SK-N-SH treated with all-trans-retinoic acid at 6 μM for 48 hours (cell line): ENCODE data around the gene UNC13B.

Experiments used
- ATAC-seq: fragments of 200-7000 bp; cut with Tn5 transposase; 3 replicates; pipeline ENCODE4 v1.9.1; 2020; ENCODE audit warnings: mild to moderate bottlenecking, moderate library complexity
- ARNTL ChIP-seq: fragments of 450-650 bp; formaldehyde crosslinking; IDR thresholded peaks from 2 replicates; pipeline ENCODE4 v1.5.0; 2020; ENCODE audit warnings: low read depth, mild to moderate bottlenecking, moderate library complexity, borderline replicate concordance
- BACH2 ChIP-seq: fragments of 250-450 bp; sonication (Bioruptor Pico); IDR thresholded peaks from 2 replicates; pipeline ENCODE4 v1.9.0; 2021; ENCODE audit warnings: mild to moderate bottlenecking, borderline replicate concordance
- CSDC2 ChIP-seq: fragments of 250-450 bp; sonication (Bioruptor Pico); IDR thresholded peaks from 2 replicates; pipeline ENCODE4 v1.5.0; 2020; ENCODE audit warnings: mild to moderate bottlenecking, moderate library complexity
- CSRNP3 ChIP-seq: fragments of 250-450 bp; sonication (Bioruptor Pico); IDR thresholded peaks from 2 replicates; pipeline ENCODE4 v1.5.1; 2021; ENCODE audit warnings: mild to moderate bottlenecking, moderate library complexity
- ESRRG ChIP-seq: fragments of 250-450 bp; sonication (Bioruptor Pico); IDR thresholded peaks from 2 replicates; pipeline ENCODE4 v1.6.1; 2021; ENCODE audit warnings: mild to moderate bottlenecking
- GLIS3 ChIP-seq: fragments of 250-450 bp; sonication (Bioruptor Pico); IDR thresholded peaks from 2 replicates; pipeline ENCODE4 v1.5.0; 2020; ENCODE audit warnings: mild to moderate bottlenecking, moderate library complexity
- OSR1 ChIP-seq: fragments of 250-450 bp; sonication (Bioruptor Pico); IDR thresholded peaks from 2 replicates; pipeline ENCODE4 v1.8.0; 2022; ENCODE audit warnings: moderate library complexity, mild to moderate bottlenecking, inconsistent platforms
- PATZ1 ChIP-seq: fragments of 250-450 bp; sonication (Bioruptor Pico); IDR thresholded peaks from 2 replicates; pipeline ENCODE4 v1.8.0; 2020; ENCODE audit warnings: mild to moderate bottlenecking, moderate library complexity, borderline replicate concordance
- POU6F1 ChIP-seq: fragments of 250-450 bp; sonication (Bioruptor Pico); IDR thresholded peaks from 2 replicates; pipeline ENCODE4 v1.8.0; 2021; ENCODE audit warnings: low read depth, mild to moderate bottlenecking, moderate library complexity, borderline replicate concordance
- PPARA ChIP-seq: fragments of 250-450 bp; sonication (Bioruptor Pico); IDR thresholded peaks from 2 replicates; pipeline ENCODE4 v1.5.0; 2020; ENCODE audit warnings: mild to moderate bottlenecking, borderline replicate concordance
- RARB ChIP-seq: fragments of 250-450 bp; sonication (Bioruptor Pico); IDR thresholded peaks from 2 replicates; pipeline ENCODE4 v1.8.0; 2021; ENCODE audit warnings: mild to moderate bottlenecking, moderate library complexity
- SNAI2 ChIP-seq: fragments of 250-450 bp; sonication (Bioruptor Pico); IDR thresholded peaks from 2 replicates; pipeline ENCODE4 v1.5.0; 2020; ENCODE audit warnings: mild to moderate bottlenecking, moderate library complexity
- TCF4 ChIP-seq: fragments of 250-450 bp; sonication (Bioruptor Pico); IDR thresholded peaks from 2 replicates; pipeline ENCODE4 v1.8.0; 2021; ENCODE audit warnings: mild to moderate bottlenecking, moderate library complexity, borderline replicate concordance
- TOX ChIP-seq: fragments of 250-450 bp; sonication (Bioruptor Pico); IDR thresholded peaks from 2 replicates; pipeline ENCODE4 v1.8.0; 2021; ENCODE audit warnings: mild to moderate bottlenecking, moderate library complexity, borderline replicate concordance
- ZC3H10 ChIP-seq: fragments of 250-450 bp; sonication (Bioruptor Pico); IDR thresholded peaks from 2 replicates; pipeline ENCODE4 v1.5.1; 2021; ENCODE audit warnings: mild to moderate bottlenecking, moderate library complexity
- ZFP3 ChIP-seq: fragments of 250-450 bp; sonication (Bioruptor Pico); IDR thresholded peaks from 2 replicates; pipeline ENCODE4 v1.5.0; 2020; ENCODE audit warnings: mild to moderate bottlenecking, moderate library complexity
- ZFP30 ChIP-seq: fragments of 450-650 bp; formaldehyde crosslinking; IDR thresholded peaks from 2 replicates; pipeline ENCODE4 v1.5.0; 2022; ENCODE audit warnings: mild to moderate bottlenecking, moderate library complexity
- ZNF70 ChIP-seq: fragments of 450-650 bp; formaldehyde crosslinking; IDR thresholded peaks from 2 replicates; pipeline ENCODE4 v1.5.0; 2020; ENCODE audit warnings: mild to moderate bottlenecking, moderate library complexity
- ZNF8 ChIP-seq: fragments of 450-650 bp; formaldehyde crosslinking; IDR thresholded peaks from 2 replicates; pipeline ENCODE4 v1.5.0; 2020; ENCODE audit warnings: mild to moderate bottlenecking, moderate library complexity
- TF ChIP-seq, protein P1 (sequence below): fragments of 250-450 bp; sonication (Bioruptor Pico); IDR thresholded peaks from 2 replicates; pipeline ENCODE4 v1.5.1; 2020; ENCODE audit warnings: low read depth, mild to moderate bottlenecking, moderate library complexity
- TF ChIP-seq, protein P2 (sequence below): fragments of 250-450 bp; sonication (Bioruptor Pico); IDR thresholded peaks from 2 replicates; pipeline ENCODE4 v1.5.0; 2020; ENCODE audit warnings: mild to moderate bottlenecking, moderate library complexity

Gene UNC13B

GRCh38 chr9:35172878-35173277 lies 11.1 kb downstream of the UNC13B start:
- no peak for ATAC-seq
- TF ChIP-seq SNAI2 (CRISPR knock-in tag) (no peak), ZFP30 (CRISPR knock-in tag) (no peak), ESRRG (CRISPR knock-in tag) (no peak), TCF4 (no peak), CSRNP3 (CRISPR knock-in tag) (no peak), PATZ1 (CRISPR knock-in tag) (no peak), CSDC2 (CRISPR knock-in tag) (no peak), ZNF70 (no peak), ZNF8 (CRISPR knock-in tag) (no peak), ZFP3 (CRISPR knock-in tag) (no peak), GLIS3 (no peak), PPARA (CRISPR knock-in tag) (no peak)
- TF ChIP-seq, protein P1, sequence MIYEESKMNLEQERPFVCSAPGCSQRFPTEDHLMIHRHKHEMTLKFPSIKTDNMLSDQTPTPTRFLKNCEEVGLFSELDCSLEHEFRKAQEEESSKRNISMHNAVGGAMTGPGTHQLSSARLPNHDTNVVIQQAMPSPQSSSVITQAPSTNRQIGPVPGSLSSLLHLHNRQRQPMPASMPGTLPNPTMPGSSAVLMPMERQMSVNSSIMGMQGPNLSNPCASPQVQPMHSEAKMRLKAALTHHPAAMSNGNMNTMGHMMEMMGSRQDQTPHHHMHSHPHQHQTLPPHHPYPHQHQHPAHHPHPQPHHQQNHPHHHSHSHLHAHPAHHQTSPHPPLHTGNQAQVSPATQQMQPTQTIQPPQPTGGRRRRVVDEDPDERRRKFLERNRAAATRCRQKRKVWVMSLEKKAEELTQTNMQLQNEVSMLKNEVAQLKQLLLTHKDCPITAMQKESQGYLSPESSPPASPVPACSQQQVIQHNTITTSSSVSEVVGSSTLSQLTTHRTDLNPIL (CRISPR knock-in tag), result no peak

DNA sequence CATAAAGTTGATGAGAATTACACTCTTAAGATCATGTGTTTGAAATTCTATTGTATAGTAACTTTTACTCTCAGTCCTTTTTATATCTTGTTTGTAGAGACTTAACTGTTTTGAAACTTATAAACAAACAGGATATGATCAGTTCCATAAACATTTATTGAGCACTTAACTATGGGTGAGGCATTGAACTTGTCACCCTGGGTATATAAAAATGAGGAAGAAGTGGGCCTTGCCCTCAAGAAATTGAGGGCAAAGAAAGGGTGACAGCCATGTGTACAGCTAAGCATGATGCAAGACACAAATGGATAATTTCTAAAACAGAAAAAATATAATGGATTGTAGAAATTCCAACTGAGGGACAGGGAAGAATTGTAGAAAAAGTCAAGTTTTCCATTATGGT lies 15.7 kb downstream of the UNC13B start:
- TF ChIP-seq ARNTL, result no peak
- no peak for ATAC-seq

- ATAC-seq, result no peak
- TF ChIP-seq TCF4, result no peak
- TF ChIP-seq RARB (CRISPR knock-in tag), result no peak
- TF ChIP-seq BACH2, result no peak
- TF ChIP-seq, protein P2, sequence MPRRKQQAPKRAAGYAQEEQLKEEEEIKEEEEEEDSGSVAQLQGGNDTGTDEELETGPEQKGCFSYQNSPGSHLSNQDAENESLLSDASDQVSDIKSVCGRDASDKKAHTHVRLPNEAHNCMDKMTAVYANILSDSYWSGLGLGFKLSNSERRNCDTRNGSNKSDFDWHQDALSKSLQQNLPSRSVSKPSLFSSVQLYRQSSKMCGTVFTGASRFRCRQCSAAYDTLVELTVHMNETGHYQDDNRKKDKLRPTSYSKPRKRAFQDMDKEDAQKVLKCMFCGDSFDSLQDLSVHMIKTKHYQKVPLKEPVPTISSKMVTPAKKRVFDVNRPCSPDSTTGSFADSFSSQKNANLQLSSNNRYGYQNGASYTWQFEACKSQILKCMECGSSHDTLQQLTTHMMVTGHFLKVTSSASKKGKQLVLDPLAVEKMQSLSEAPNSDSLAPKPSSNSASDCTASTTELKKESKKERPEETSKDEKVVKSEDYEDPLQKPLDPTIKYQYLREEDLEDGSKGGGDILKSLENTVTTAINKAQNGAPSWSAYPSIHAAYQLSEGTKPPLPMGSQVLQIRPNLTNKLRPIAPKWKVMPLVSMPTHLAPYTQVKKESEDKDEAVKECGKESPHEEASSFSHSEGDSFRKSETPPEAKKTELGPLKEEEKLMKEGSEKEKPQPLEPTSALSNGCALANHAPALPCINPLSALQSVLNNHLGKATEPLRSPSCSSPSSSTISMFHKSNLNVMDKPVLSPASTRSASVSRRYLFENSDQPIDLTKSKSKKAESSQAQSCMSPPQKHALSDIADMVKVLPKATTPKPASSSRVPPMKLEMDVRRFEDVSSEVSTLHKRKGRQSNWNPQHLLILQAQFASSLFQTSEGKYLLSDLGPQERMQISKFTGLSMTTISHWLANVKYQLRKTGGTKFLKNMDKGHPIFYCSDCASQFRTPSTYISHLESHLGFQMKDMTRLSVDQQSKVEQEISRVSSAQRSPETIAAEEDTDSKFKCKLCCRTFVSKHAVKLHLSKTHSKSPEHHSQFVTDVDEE (CRISPR knock-in tag), result no peak
- no peak for TF ChIP-seq OSR1 (CRISPR knock-in tag)
- TF ChIP-seq SNAI2 (CRISPR knock-in tag), result no peak
- TF ChIP-seq POU6F1 (CRISPR knock-in tag), result no peak
- TF ChIP-seq ZNF8 (CRISPR knock-in tag), result no peak
Observed at GRCh38 chr9:35179347-35180280, 17.8 kb downstream of the UNC13B start.

- ATAC-seq, result no peak
- TF ChIP-seq TCF4, result no peak
- no peak for TF ChIP-seq CSDC2 (CRISPR knock-in tag)
- TF ChIP-seq BACH2, result no peak
- TF ChIP-seq ARNTL, result no peak
- TF ChIP-seq ZC3H10 (CRISPR knock-in tag), result no peak
- no peak for TF ChIP-seq TOX (CRISPR knock-in tag)
- no peak for TF ChIP-seq ZFP30 (CRISPR knock-in tag)
- TF ChIP-seq ZNF8 (CRISPR knock-in tag), result no peak
- TF ChIP-seq OSR1 (CRISPR knock-in tag), result no peak
- TF ChIP-seq GLIS3, result no peak
- TF ChIP-seq, protein P2 (CRISPR knock-in tag), result no peak
- TF ChIP-seq RARB (CRISPR knock-in tag), result no peak
- TF ChIP-seq, protein P1 (CRISPR knock-in tag), result no peak
- TF ChIP-seq ZNF70, result no peak
Observed at GRCh38 chr9:35180801-35181200, 19.0 kb downstream of the UNC13B start.
